ENCODE results near the gene MRPS15. TPM values are rescaled to one million over a fixed set of nuclear protein-coding genes. Genes with fewer than 3 reads are reported as not detected.

Gene MRPS15
- total RNA-seq, 1 experiment from 2014 or later: 140 TPM

DNA sequence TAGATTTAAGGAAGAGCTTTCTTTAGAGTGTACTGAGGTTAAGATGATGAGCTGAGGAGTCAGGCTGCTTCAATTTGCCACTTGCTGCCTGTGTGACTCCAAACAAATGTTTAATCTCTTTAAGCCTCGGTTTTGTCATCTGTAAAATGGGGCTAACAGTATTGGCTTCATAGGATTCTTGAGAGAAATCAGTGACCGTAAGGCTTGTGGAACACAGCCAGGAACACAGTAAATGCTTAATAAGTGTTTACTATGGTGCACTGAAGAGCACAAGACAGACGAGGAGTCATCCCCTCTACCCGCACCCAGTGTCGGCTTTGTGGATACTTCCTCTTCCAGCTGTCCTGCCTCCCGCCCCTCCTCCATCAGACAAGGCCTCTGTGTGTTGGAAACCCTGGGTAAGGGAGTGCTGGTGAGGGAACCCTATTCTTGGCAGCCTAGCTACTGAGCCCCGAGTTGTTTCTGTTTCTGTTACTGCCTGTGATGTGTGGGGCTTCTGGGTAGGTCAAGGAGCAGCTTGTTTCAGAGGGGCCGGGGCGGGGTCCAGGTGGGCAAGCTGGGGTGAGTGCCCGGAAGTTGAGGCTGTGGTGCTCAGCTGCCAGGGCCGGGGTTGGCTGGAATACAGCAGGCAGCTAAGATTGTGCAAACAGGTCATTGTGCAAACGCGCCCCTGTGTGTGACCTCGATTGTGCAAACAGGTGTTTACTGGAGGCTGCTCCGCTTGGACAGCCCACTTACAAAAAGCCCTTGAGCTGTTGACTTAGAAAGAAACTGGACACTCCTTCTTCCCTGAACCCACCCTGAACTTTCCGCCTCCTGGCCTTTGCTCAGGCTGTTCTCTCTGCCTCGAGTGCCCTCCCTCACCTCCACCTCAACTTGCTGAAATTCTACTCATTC is 22.5 kb upstream of the MRPS15 start:
- no peak overlapping the region for H3K27ac ChIP-seq (ENCODE audit: low read depth, low read length, poor library complexity, severe bottlenecking)
- H3K9me3 ChIP-seq (ENCODE audit: low read depth, low read length, poor library complexity, severe bottlenecking): no peaks in the 10 kb centered on the region
- CTCF ChIA-PET: no interaction called here
- H3K4me1 ChIP-seq (ENCODE audit: insufficient read depth, low read length, poor library complexity, severe bottlenecking): no peaks in the 10 kb centered on the region
- DNase-seq (ENCODE audit: low spot score): no peak
- H3K27me3 ChIP-seq (replicated peaks; ENCODE audit: insufficient read depth, low read depth, low read length, poor library complexity): no peaks in the 10 kb centered on the region
- TF ChIP-seq CTCF (conservative IDR thresholded peaks at IDR 0.05; ENCODE audit: low read depth, low read length) (no peak), EZH2 (IDR thresholded peaks at IDR 0.05; ENCODE audit: borderline replicate concordance, low read depth, low read length, poor library complexity, severe bottlenecking) (no peak)
- H3K4me3 ChIP-seq (ENCODE audit: low read depth, low read length, poor library complexity, severe bottlenecking): no peak overlapping the region
- POLR2A ChIA-PET (ENCODE audit: low non-redundant PET): no interaction called here
- intact Hi-C loops (cut with micrococcal nuclease; ENCODE audit: unreplicated experiment): no loop called here
- no TSS peak for BruUV-seq (replicated peaks)
- no peaks in the 10 kb centered on the region for H3K36me3 ChIP-seq (ENCODE audit: insufficient read depth, low read length, poor library complexity, severe bottlenecking)

DNA sequence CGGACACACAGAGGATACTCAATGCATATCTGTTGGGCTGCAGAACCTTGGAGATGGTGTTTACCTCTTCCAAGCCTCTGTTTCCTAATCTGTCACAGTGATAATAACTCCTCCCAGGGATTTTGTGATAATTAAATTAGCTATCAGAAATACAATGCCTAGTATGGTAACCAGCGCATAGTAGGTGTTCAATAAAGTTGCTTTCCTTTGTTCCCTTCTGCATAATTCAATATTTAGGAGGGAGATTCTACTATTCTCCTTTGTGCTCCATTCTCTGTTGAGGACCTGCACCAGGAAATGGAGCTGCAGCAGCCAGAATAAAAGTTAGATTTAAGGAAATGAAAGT is 21.9 kb upstream of the MRPS15 start:
- Histone ChIP-seq H3K4me1 (ENCODE audit: insufficient read depth, low read length, poor library complexity, severe bottlenecking) (no peaks in the 10 kb centered on the region), H3K27me3 (replicated peaks; ENCODE audit: insufficient read depth, low read depth, low read length, poor library complexity) (no peaks in the 10 kb centered on the region), H3K9me3 (ENCODE audit: low read depth, low read length, poor library complexity, severe bottlenecking) (no peaks in the 10 kb centered on the region), H3K4me3 (ENCODE audit: low read depth, low read length, poor library complexity, severe bottlenecking) (no peak overlapping the region), H3K36me3 (ENCODE audit: insufficient read depth, low read length, poor library complexity, severe bottlenecking) (no peaks in the 10 kb centered on the region), H3K27ac (ENCODE audit: low read depth, low read length, poor library complexity, severe bottlenecking) (no peak overlapping the region)
- ChIA-PET POLR2A (ENCODE audit: low non-redundant PET) (no interaction called here), CTCF (no interaction called here)
- BruUV-seq (replicated peaks): no TSS peak
- intact Hi-C loops (cut with micrococcal nuclease; ENCODE audit: unreplicated experiment): no loop called here
- no peak for TF ChIP-seq EZH2 (IDR thresholded peaks at IDR 0.05; ENCODE audit: borderline replicate concordance, low read depth, low read length, poor library complexity, severe bottlenecking)
- no peak for TF ChIP-seq CTCF (conservative IDR thresholded peaks at IDR 0.05; ENCODE audit: low read depth, low read length)
- no peak for DNase-seq (ENCODE audit: low spot score)

GRCh38 chr1:36484099-36484498 is 19.9 kb upstream of the MRPS15 start:
- Histone ChIP-seq H3K4me1 (ENCODE audit: insufficient read depth, low read length, poor library complexity, severe bottlenecking) (no peaks in the 10 kb centered on the region), H3K36me3 (ENCODE audit: insufficient read depth, low read length, poor library complexity, severe bottlenecking) (no peaks in the 10 kb centered on the region), H3K27ac (ENCODE audit: low read depth, low read length, poor library complexity, severe bottlenecking) (no peak overlapping the region), H3K4me3 (ENCODE audit: low read depth, low read length, poor library complexity, severe bottlenecking) (no peak overlapping the region), H3K9me3 (ENCODE audit: low read depth, low read length, poor library complexity, severe bottlenecking) (no peaks in the 10 kb centered on the region), H3K27me3 (replicated peaks; ENCODE audit: insufficient read depth, low read depth, low read length, poor library complexity) (no peaks in the 10 kb centered on the region)
- CTCF ChIA-PET: no interaction called here
- POLR2A ChIA-PET (ENCODE audit: low non-redundant PET): no interaction called here
- no peak for DNase-seq (ENCODE audit: low spot score)
- TF ChIP-seq EZH2 (IDR thresholded peaks at IDR 0.05; ENCODE audit: borderline replicate concordance, low read depth, low read length, poor library complexity, severe bottlenecking): no peak
- TF ChIP-seq CTCF (conservative IDR thresholded peaks at IDR 0.05; ENCODE audit: low read depth, low read length): no peak
- no TSS peak for BruUV-seq (replicated peaks)
- intact Hi-C loops (cut with micrococcal nuclease; ENCODE audit: unreplicated experiment): no loop called here
